Endodermal cell (in vitro differentiated cells): ENCODE results near the gene OTOS. TPM values are rescaled to one million over a fixed set of nuclear protein-coding genes. Genes with fewer than 3 reads are reported as not detected.

Experiments used
- DNase-seq: peaks from one replicate; pipeline ENCODE4 v3.0.0-alpha.2; 2017
- H3K27ac ChIP-seq: 2 replicates; pipeline ENCODE4 v1.5.1; 2013; ENCODE audit warnings: mild to moderate bottlenecking, low read depth, low read length, moderate library complexity
- H3K27me3 ChIP-seq: 2 replicates; pipeline ENCODE4 v1.6.1; 2013; ENCODE audit warnings: mild to moderate bottlenecking, low read length, moderate library complexity; ENCODE audit not compliant: insufficient read depth, control insufficient read depth, poor library complexity, severe bottlenecking
- H3K36me3 ChIP-seq: 2 replicates; pipeline ENCODE4 v1.7.0; 2013; ENCODE audit warnings: mild to moderate bottlenecking, low read length, moderate library complexity; ENCODE audit not compliant: control insufficient read depth, insufficient read depth
- H3K4me1 ChIP-seq: one replicate; pipeline ENCODE4 v1.7.0; 2013; ENCODE audit warnings: low read length; ENCODE audit not compliant: control insufficient read depth, insufficient read depth
- H3K4me3 ChIP-seq: 2 replicates; pipeline ENCODE4 v1.5.1; 2013; ENCODE audit warnings: mild to moderate bottlenecking, low read length, moderate library complexity
- H3K9ac ChIP-seq: 2 replicates; pipeline ENCODE4 v1.6.1; 2013; ENCODE audit warnings: mild to moderate bottlenecking, low read length, moderate library complexity; ENCODE audit not compliant: poor library complexity, severe bottlenecking; ENCODE audit errors: extremely low read depth
- H3K9me3 ChIP-seq: 2 replicates; pipeline ENCODE4 v1.6.1; 2013; ENCODE audit warnings: mild to moderate bottlenecking, low read length, moderate library complexity; ENCODE audit not compliant: control insufficient read depth
- H3K27ac Mint-ChIP-seq: 2 replicates; pipeline ENCODE4 v1.8.0; 2020; ENCODE audit warnings: mixed read lengths
- H3K27me3 Mint-ChIP-seq: 2 replicates; pipeline ENCODE4 v1.8.0; 2021; ENCODE audit warnings: mild to moderate bottlenecking, mixed read lengths; ENCODE audit not compliant: insufficient read depth
- H3K36me3 Mint-ChIP-seq: 2 replicates; pipeline ENCODE4 v1.8.0; 2020; ENCODE audit warnings: low read depth, mixed read lengths
- H3K4me1 Mint-ChIP-seq: 2 replicates; pipeline ENCODE4 v1.8.0; 2020; ENCODE audit warnings: mixed read lengths
- H3K4me3 Mint-ChIP-seq: 2 replicates; pipeline ENCODE4 v1.8.0; 2020; ENCODE audit warnings: mild to moderate bottlenecking, moderate library complexity, mixed read lengths
- H3K9me3 Mint-ChIP-seq: 2 replicates; pipeline ENCODE4 v1.8.0; 2020; ENCODE audit warnings: mild to moderate bottlenecking, mixed read lengths
- CTCF ChIP-seq: fragments of 200-600 bp; sonication (generic); conservative IDR thresholded peaks from 2 replicates; pipeline ENCODE4 v1.5.0; 2021; ENCODE audit warnings: antibody characterized with exemption, mild to moderate bottlenecking
- WGBS, 2 experiments: methylation state at CpG; one replicate each; pipeline versions ENCODE4 v1.1.5 to v1.1.7; 2013; ENCODE audit warnings: missing lambda C conversion rate in 2 of 2, mixed read lengths in 1 of 2; ENCODE audit not compliant: insufficient coverage in 1 of 2, insufficient read length in 1 of 2; 5-methylcytosine and 5-hydroxymethylcytosine counted together
- total RNA-seq, 2 donors: library from RNA; stranded (reverse); fragmentation: NEBNext Ultra II Directional in 1 of 2; extraction: Animal tissue kit (Norgen Biotek cat#: 25700) in 1 of 2; gene quantifications; 2 replicates in 1 of 2; 3 replicates in 1 of 2; pipeline ENCODE4 v1.2.1, GENCODE V29; 2021

The OTOS gene
- total RNA-seq, 2 donors from 2014 or later: not detected

DNA sequence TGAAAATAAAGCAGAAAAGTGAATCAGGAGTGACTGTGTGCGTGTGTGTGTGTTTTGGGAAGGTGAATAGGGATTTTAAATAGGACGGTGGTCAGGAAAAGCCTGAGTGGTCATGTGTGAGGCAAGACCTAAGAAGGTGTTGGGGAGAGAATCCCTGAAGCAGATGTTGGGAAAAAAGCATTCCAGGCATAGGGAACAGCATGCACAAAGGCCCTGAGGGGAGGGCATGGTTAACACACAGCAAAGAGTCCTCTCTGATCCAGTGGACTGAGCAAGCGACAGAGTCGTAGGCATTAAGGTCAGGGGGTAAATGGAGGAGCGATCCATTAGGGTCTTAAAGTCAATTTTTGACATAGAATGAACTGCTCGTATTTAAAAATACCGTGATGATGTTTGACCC is 34.0 kb upstream of the OTOS start:
- Histone ChIP-seq H3K36me3 (no peaks in the 10 kb centered on the region), H3K9me3 (no peaks in the 10 kb centered on the region), H3K4me3 (no peak overlapping the region), H3K4me1 (no peaks in the 10 kb centered on the region), H3K27me3 (no peaks in the 10 kb centered on the region), H3K9ac (no peak overlapping the region), H3K27ac (no peak overlapping the region)
- H3K27me3 Mint-ChIP-seq: no peaks in the 10 kb centered on the region
- TF ChIP-seq CTCF: no peak
- H3K9me3 Mint-ChIP-seq: peaks cover 4% of the 10 kb centered on the region
- H3K4me3 Mint-ChIP-seq: no peak overlapping the region
- H3K27ac Mint-ChIP-seq: no peak overlapping the region
- 90 to 96% methylated on average over 6 to 7 of the region's 7 CpGs for WGBS, 2 experiments
- no peaks in the 10 kb centered on the region for H3K36me3 Mint-ChIP-seq
- no peaks in the 10 kb centered on the region for H3K4me1 Mint-ChIP-seq
- peak; percentile 4 for DNase-seq

- no peak overlapping the region for H3K27ac ChIP-seq
- Mint-ChIP-seq H3K4me1 (no peaks in the 10 kb centered on the region), H3K36me3 (no peaks in the 10 kb centered on the region)
These were observed 31.8 kb upstream of the OTOS start for GRCh38 chr2:240172071-240172895.

GRCh38 chr2:240170883-240171282 is 30.4 kb upstream of the OTOS start:
- DNase-seq: peak; percentile 10
- Mint-ChIP-seq H3K4me3 (no peak overlapping the region), H3K4me1 (no peaks in the 10 kb centered on the region), H3K9me3 (peaks cover 4% of the 10 kb centered on the region), H3K27me3 (no peaks in the 10 kb centered on the region), H3K27ac (no peak overlapping the region), H3K36me3 (no peaks in the 10 kb centered on the region)
- H3K27ac ChIP-seq: no peak overlapping the region
- 91 to 93% methylated on average over 2 to 3 of the region's 3 CpGs for WGBS, 2 experiments
- no peaks in the 10 kb centered on the region for H3K9me3 ChIP-seq
- no peaks in the 10 kb centered on the region for H3K4me1 ChIP-seq
- no peaks in the 10 kb centered on the region for H3K27me3 ChIP-seq
- H3K36me3 ChIP-seq: no peaks in the 10 kb centered on the region
- no peak for TF ChIP-seq CTCF
- no peak overlapping the region for H3K4me3 ChIP-seq
- H3K9ac ChIP-seq: no peak overlapping the region

More at GRCh38 chr2:240172071-240172895, 31.8 kb upstream of the OTOS start:
- H3K27me3 ChIP-seq: no peaks in the 10 kb centered on the region
- Mint-ChIP-seq H3K27ac (no peak overlapping the region), H3K9me3 (peaks cover 4% of the 10 kb centered on the region), H3K27me3 (no peaks in the 10 kb centered on the region), H3K4me3 (no peak overlapping the region)
- peak; percentile 8 for DNase-seq
- no peaks in the 10 kb centered on the region for H3K9me3 ChIP-seq
- no peak for TF ChIP-seq CTCF
- 93 to 96% methylated on average over 8 to 13 of the region's 13 CpGs for WGBS, 2 experiments
- no peak overlapping the region for H3K9ac ChIP-seq
- H3K36me3 ChIP-seq: no peaks in the 10 kb centered on the region
- H3K4me1 ChIP-seq: no peaks in the 10 kb centered on the region
- no peak overlapping the region for H3K4me3 ChIP-seq
